Panc1 (cell line): ENCODE results near the gene DACT1. TPM values are rescaled to one million over a fixed set of nuclear protein-coding genes. Genes with fewer than 3 reads are reported as not detected.
"Not testable (repeated sequence)": the region's sequence is repeated elsewhere in the genome, so short reads cannot be mapped to it uniquely, and the experiment has no call there.

ENCODE experiments used
- ATAC-seq: fragments of 200-7000 bp; cut with Tn5 transposase; 2 replicates; pipeline ENCODE4 v1.9.1; 2020; ENCODE audit warnings: mild to moderate bottlenecking, moderate library complexity
- Bru-seq: library from RNA; stranded (reverse); fragments of 400-500 nt; gene quantifications from one replicate; lab custom pipeline; 2021; lab: Mats Ljungman, UMichigan
- BruChase-seq, 2 experiments: library from RNA; stranded (reverse); fragments of 400-500 nt; gene quantifications; one replicate each; lab custom pipeline; 2021; lab: Mats Ljungman, UMichigan
- BruUV-seq: library from RNA; stranded (reverse); fragments of 400-500 nt; replicated peaks from 2 replicates; lab custom pipeline; 2021; lab: Mats Ljungman, UMichigan
- CTCF ChIA-PET: fragments of 300-600 bp; sonication (Branson Sonifier 250); formaldehyde crosslinking; loops from one replicate; lab custom pipeline; 2022; ENCODE audit warnings: antibody characterized with exemption; lab: Charles Lee
- POLR2A ChIA-PET: fragments of 300-600 bp; sonication (Branson Sonifier 250); formaldehyde crosslinking; loops from one replicate; lab custom pipeline; 2022; ENCODE audit warnings: antibody characterized with exemption; lab: Charles Lee
- DNase-seq: peaks from one replicate; pipeline ENCODE4 v3.0.0-alpha.2; 2010; ENCODE audit warnings: low read depth, low spot score
- H3K27ac ChIP-seq: 2 replicates; pipeline ENCODE4 v1.5.1; 2011; ENCODE audit warnings: mild to moderate bottlenecking, low read length, inconsistent platforms
- H3K27me3 ChIP-seq: fragments of 200-500 bp; sonication (Bioruptor generic); 2 replicates; pipeline ENCODE4 v1.6.0; 2014; ENCODE audit warnings: low read length, inconsistent platforms; ENCODE audit not compliant: control insufficient read depth, insufficient read depth
- H3K36me3 ChIP-seq: fragments of 200-500 bp; sonication (Bioruptor generic); 2 replicates; pipeline ENCODE4 v1.5.1; 2014; ENCODE audit warnings: inconsistent platforms, mild to moderate bottlenecking, low read length, moderate library complexity; ENCODE audit not compliant: control insufficient read depth, insufficient read depth
- H3K4me1 ChIP-seq: 2 replicates; pipeline ENCODE4 v1.5.1; 2011; ENCODE audit warnings: inconsistent platforms, mild to moderate bottlenecking, low read length, moderate library complexity; ENCODE audit not compliant: control insufficient read depth, insufficient read depth
- H3K4me3 ChIP-seq, 2 experiments: 2 replicates each; pipeline ENCODE4 v1.5.1; 2011 to 2012; ENCODE audit warnings: low read depth in 2 of 2, low read length in 2 of 2, mild to moderate bottlenecking in 2 of 2, inconsistent platforms in 1 of 2, moderate library complexity in 1 of 2
- H3K9me3 ChIP-seq: fragments of 200-500 bp; sonication (Bioruptor generic); 2 replicates; pipeline ENCODE4 v1.5.1; 2014; ENCODE audit warnings: low read depth, mild to moderate bottlenecking, inconsistent platforms, low read length, moderate library complexity; ENCODE audit not compliant: control insufficient read depth, insufficient read depth
- CTCF ChIP-seq: fragments of 450-650 bp; IDR thresholded peaks from 2 replicates; pipeline ENCODE4 v1.5.1; 2017; ENCODE audit warnings: mild to moderate bottlenecking
- POLR2AphosphoS5 ChIP-seq: IDR thresholded peaks from 2 replicates; pipeline ENCODE4 v1.6.1; 2012; ENCODE audit warnings: mild to moderate bottlenecking, low read depth, low read length, moderate library complexity
- SIN3A ChIP-seq: IDR thresholded peaks from 2 replicates; pipeline ENCODE4 v1.6.1; 2012; ENCODE audit warnings: low read depth, mild to moderate bottlenecking, low read length, moderate library complexity, borderline replicate concordance; ENCODE audit not compliant: insufficient read depth
- TCF7L2 ChIP-seq: IDR thresholded peaks from 2 replicates; pipeline ENCODE4 v1.6.1; 2011; ENCODE audit warnings: mild to moderate bottlenecking, low read depth, low read length, inconsistent platforms
- in situ Hi-C: cut with HindIII; loops from 2 replicates; pipeline ENCODE4 v1.10.0; 2016; ENCODE audit warnings: low sequenced_read_pairs, low pct_unique_long_range_greater_than_20kb
- intact Hi-C: fragments of 100-400 bp; cut with micrococcal nuclease; formaldehyde crosslinking; loops from one replicate; pipeline ENCODE4 v1.10.0; 2022; ENCODE audit not compliant: unreplicated experiment
- long read RNA-seq: library from polyadenylated mRNA; unstranded; transcript quantifications from one replicate; pipeline ENCODE4 v2.0.0, GENCODE V29; 2021; ENCODE audit not compliant: unreplicated experiment
- polyA plus RNA-seq: library from polyadenylated mRNA; unstranded; fragments of >200 nt; gene quantifications from one replicate; pipeline ENCODE4 v1.2.1, GENCODE V29; 2012; ENCODE audit warnings: missing spikeins; ENCODE audit not compliant: insufficient read length
- total RNA-seq: library from RNA; stranded (reverse); gene quantifications from one replicate; pipeline ENCODE4 v1.2.1, GENCODE V29; 2021; ENCODE audit not compliant: unreplicated experiment
- TF ChIP-seq, protein P1 (sequence below), 2 experiments: IDR thresholded peaks; 2 replicates each; pipeline ENCODE4 v1.6.1; 2011 to 2012; ENCODE audit warnings: low read depth in 2 of 2, control low read depth in 1 of 2, low read length in 1 of 2, mild to moderate bottlenecking in 1 of 2, moderate library complexity in 1 of 2; ENCODE audit not compliant: insufficient read depth in 1 of 2

The DACT1 gene
- 0.15 TPM for total RNA-seq
- polyA plus RNA-seq, result 0.12 TPM
- percentile 21 among the genes with signal in this experiment for Bru-seq, nascent RNA
- percentile 17 among the genes with signal in this experiment for BruChase-seq, experiment 1, labeled RNA remaining after a 2-hour chase
- percentile 13 among the genes with signal in this experiment for BruChase-seq, experiment 2, labeled RNA remaining after a 6-hour chase
- long read RNA-seq, result 0 reads

DNA sequence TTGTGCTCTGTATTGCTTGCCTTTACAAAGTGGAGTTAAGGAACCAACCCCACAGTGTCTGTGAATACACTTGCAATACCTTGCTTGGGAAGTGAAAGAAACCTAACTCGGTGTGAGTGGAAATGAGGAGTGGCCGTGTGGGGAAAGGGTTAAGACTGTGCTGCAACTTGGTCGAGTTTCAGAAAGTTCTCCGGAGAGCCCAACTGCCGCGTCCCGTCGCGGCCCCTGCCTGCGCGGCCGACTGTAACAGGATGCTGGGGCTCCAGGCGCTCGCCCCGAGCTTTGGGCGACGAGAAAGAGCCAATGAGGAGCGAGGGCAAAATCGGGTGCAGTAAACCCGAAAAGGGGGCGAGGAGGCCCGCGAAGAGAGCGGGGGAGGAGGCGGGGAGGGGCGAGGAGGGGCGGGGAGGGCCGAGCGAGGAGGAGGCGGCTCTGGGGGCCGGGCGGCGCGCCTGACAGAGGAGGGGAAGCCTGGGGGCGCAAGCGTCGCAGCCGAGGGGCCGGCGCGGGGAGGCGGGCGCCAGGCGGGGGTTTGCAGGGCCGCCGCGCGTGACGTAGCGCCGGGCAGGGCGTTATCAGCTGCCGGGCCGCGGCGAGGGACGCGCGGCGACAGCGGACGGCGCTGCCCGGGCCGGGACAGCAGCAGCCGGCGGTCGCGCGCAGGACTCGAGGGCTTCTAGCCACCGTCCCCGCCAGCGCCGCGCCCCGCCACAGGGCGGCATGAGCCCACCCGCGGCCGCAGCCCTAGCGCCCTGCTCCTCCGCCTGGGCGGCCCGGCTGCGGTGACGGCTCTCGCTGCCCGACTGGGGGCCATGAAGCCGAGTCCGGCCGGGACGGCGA lies at the start of gene DACT1:
TSS of gene DACT1 (plus strand) at position 572 of the 840 bp plus-strand sequence. CDS start at position 813, 241 bp downstream.
- peaks cover 20% of the 10 kb centered on the region for H3K27me3 ChIP-seq

GRCh38 chr14:58588321-58588720 lies 49.4 kb upstream of the DACT1 start:
- DNase-seq, H3K4me3 ChIP-seq, H3K36me3 ChIP-seq, H3K27me3 ChIP-seq, H3K9me3 ChIP-seq, H3K4me1 ChIP-seq, in situ Hi-C loops, BruUV-seq, POLR2A ChIA-PET, CTCF ChIA-PET, intact Hi-C loops, ATAC-seq, H3K27ac ChIP-seq: not testable (repeated sequence)

More for the DNA sequence above, at the start of gene DACT1:
- ChIA-PET POLR2A (no interaction called here), CTCF (interaction anchor here (0.6 to 1.0 kb wide), 3 partner anchors 87 to 163 kb away, joined by 3 to 9 read pairs (median 3); no protein-coding TSS in a partner anchor)
- Histone ChIP-seq H3K9me3 (no peaks in the 10 kb centered on the region), H3K27ac (no peak within 1 kb of the TSS), H3K4me3 (peak within 1 kb of the TSS; percentile 49 to 67), H3K4me1 (no peaks in the 10 kb centered on the region), H3K36me3 (no peaks in the 10 kb centered on the region)
- DNase-seq (no peak), ATAC-seq (peak; percentile 78)
- no TSS peak for BruUV-seq
- in situ Hi-C loops, result no loop called here
- no peak for TF ChIP-seq SIN3A
- TF ChIP-seq, protein P1, sequence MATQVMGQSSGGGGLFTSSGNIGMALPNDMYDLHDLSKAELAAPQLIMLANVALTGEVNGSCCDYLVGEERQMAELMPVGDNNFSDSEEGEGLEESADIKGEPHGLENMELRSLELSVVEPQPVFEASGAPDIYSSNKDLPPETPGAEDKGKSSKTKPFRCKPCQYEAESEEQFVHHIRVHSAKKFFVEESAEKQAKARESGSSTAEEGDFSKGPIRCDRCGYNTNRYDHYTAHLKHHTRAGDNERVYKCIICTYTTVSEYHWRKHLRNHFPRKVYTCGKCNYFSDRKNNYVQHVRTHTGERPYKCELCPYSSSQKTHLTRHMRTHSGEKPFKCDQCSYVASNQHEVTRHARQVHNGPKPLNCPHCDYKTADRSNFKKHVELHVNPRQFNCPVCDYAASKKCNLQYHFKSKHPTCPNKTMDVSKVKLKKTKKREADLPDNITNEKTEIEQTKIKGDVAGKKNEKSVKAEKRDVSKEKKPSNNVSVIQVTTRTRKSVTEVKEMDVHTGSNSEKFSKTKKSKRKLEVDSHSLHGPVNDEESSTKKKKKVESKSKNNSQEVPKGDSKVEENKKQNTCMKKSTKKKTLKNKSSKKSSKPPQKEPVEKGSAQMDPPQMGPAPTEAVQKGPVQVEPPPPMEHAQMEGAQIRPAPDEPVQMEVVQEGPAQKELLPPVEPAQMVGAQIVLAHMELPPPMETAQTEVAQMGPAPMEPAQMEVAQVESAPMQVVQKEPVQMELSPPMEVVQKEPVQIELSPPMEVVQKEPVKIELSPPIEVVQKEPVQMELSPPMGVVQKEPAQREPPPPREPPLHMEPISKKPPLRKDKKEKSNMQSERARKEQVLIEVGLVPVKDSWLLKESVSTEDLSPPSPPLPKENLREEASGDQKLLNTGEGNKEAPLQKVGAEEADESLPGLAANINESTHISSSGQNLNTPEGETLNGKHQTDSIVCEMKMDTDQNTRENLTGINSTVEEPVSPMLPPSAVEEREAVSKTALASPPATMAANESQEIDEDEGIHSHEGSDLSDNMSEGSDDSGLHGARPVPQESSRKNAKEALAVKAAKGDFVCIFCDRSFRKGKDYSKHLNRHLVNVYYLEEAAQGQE (IDR thresholded peaks at IDR 0.05; ENCODE audit: insufficient read depth in 1 of 2, low read depth in 2 of 2, low read length in 1 of 2), result no peak
- no peak for TF ChIP-seq TCF7L2
- TF ChIP-seq POLR2AphosphoS5, result no peak
- no peak for TF ChIP-seq CTCF
- intact Hi-C loops, result loop anchor here (10.0 kb wide), 1 partner anchor 807 kb away; no protein-coding TSS in a partner anchor
